K562 (cell line): Measurements from ENCODE around the gene SAT2.

Experiments
- CBFB ChIP-seq: sonication (generic); formaldehyde crosslinking; IDR thresholded peaks from 2 replicates; pipeline ENCODE4 v1.4.0; 2020; ENCODE audit warnings: mild to moderate bottlenecking, missing genetic modification reagents
- CXXC5 ChIP-seq: fragments of 250-450 bp; sonication (Bioruptor Pico); IDR thresholded peaks from 2 replicates; pipeline ENCODE4 v1.8.0; 2022; ENCODE audit warnings: inconsistent platforms, mild to moderate bottlenecking, moderate library complexity
- FOXK2 ChIP-seq, 2 experiments: fragments of 450-650 bp; IDR thresholded peaks in 1 of 2; conservative IDR thresholded peaks in 1 of 2; 2 replicates each; pipeline ENCODE4 v1.6.1; 2016; ENCODE audit warnings: low read depth in 2 of 2, mild to moderate bottlenecking in 1 of 2
- POLR2A ChIP-seq: fragments of 450-650 bp; conservative IDR thresholded peaks from 2 replicates; pipeline ENCODE4 v1.6.1; 2016
- SREBF2 ChIP-seq: sonication (generic); formaldehyde crosslinking; IDR thresholded peaks from 2 replicates; pipeline ENCODE4 v1.4.0; 2020; ENCODE audit warnings: mild to moderate bottlenecking, missing genetic modification reagents
- TF ChIP-seq, protein P1 (sequence below): fragments of 450-650 bp; IDR thresholded peaks from 2 replicates; pipeline ENCODE4 v1.6.1; 2016
- TF ChIP-seq, protein P2 (sequence below), 2 experiments: fragments of 450-650 bp in 1 of 2; sonication (generic) in 1 of 2; formaldehyde crosslinking in 1 of 2; IDR thresholded peaks in 1 of 2; conservative IDR thresholded peaks in 1 of 2; 2 replicates each; pipeline versions ENCODE4 v1.6.1 to v1.8.1; 2016 to 2023; ENCODE audit warnings: mild to moderate bottlenecking in 2 of 2, moderate library complexity in 2 of 2, inconsistent platforms in 1 of 2, missing genetic modification reagents in 1 of 2
- TF ChIP-seq, protein P3 (sequence below), 3 experiments: IDR thresholded peaks in 2 of 3; conservative IDR thresholded peaks in 1 of 3; 2 replicates each; pipeline ENCODE4 v1.5.1; 2011 to 2012; ENCODE audit warnings: low read length in 3 of 3, mild to moderate bottlenecking in 3 of 3, control low read depth in 2 of 3, improper control_type of control experiment in 1 of 3, inconsistent platforms in 1 of 3, low read depth in 1 of 3, mixed read lengths in 1 of 3, moderate library complexity in 1 of 3; ENCODE audit not compliant: insufficient read depth in 2 of 3
- TF ChIP-seq, protein P4 (sequence below), 2 experiments: IDR thresholded peaks; 2 replicates each; pipeline ENCODE4 v1.6.1; 2011; ENCODE audit warnings: borderline replicate concordance in 1 of 2, control low read depth in 1 of 2, low read depth in 1 of 2, low read length in 1 of 2, mild to moderate bottlenecking in 1 of 2, mixed read lengths in 1 of 2, moderate library complexity in 1 of 2; ENCODE audit not compliant: insufficient read depth in 1 of 2, insufficient read length in 1 of 2, poor library complexity in 1 of 2, severe bottlenecking in 1 of 2; ENCODE audit errors: extremely low read depth in 1 of 2
- TF ChIP-seq, protein P5 (sequence below): fragments of 250-450 bp; sonication (Bioruptor Pico); IDR thresholded peaks from 2 replicates; pipeline ENCODE4 v1.5.0; 2021

DNA sequence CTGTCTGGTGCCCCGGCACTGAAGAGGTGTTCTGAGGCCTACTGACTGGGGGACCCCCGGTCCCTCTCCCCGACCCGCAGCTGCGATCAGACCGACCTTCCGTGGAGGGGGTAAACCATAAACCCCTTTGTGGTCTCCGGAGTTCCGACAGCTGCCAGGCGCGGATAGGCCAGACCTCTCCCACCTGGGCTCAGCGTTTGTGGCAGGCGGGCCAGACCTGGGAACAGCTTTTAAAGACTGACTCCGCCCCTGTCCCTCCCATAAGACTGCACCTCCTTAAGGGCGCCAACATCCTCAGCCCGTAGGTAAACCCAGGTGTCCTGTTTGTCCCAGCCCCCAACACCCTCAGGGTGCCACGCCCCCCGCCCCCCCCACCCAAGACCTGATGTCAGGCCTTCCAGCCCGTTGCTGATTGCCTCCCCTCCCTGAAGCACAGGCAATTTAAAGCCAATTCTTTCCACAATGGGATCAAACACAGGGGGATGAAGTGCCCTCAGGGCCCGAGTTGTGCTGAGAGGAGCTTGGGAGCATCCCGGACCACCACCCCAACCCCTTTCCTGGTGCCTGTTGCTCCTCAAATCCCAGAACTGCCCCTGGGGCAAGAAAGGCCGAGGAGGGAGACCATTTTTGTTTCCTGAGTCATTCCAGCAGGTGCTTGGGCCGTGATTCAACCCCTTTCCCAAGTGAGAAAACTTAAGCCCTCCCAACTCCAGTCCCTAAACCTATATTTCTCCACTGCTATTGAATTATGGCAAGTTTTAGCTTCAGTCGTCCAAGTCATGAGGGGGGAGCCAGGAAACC is 37.5 kb downstream of the SAT2 start, which contains the start of gene SOX15:
- TF ChIP-seq CXXC5 (CRISPR knock-in tag) (no peak), POLR2A (no peak; the same call in 1 of the 2 replicates), CBFB (CRISPR knock-in tag) (no peak), FOXK2 (conservative IDR thresholded peaks at IDR 0.05 in 1 of 2, IDR thresholded peaks at IDR 0.05 in 1 of 2; ENCODE audit: low read depth in 2 of 2) (no peak), SREBF2 (CRISPR knock-in tag) (no peak)
- TF ChIP-seq, protein P1, sequence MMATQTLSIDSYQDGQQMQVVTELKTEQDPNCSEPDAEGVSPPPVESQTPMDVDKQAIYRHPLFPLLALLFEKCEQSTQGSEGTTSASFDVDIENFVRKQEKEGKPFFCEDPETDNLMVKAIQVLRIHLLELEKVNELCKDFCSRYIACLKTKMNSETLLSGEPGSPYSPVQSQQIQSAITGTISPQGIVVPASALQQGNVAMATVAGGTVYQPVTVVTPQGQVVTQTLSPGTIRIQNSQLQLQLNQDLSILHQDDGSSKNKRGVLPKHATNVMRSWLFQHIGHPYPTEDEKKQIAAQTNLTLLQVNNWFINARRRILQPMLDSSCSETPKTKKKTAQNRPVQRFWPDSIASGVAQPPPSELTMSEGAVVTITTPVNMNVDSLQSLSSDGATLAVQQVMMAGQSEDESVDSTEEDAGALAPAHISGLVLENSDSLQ: no peak
- TF ChIP-seq, protein P2, sequence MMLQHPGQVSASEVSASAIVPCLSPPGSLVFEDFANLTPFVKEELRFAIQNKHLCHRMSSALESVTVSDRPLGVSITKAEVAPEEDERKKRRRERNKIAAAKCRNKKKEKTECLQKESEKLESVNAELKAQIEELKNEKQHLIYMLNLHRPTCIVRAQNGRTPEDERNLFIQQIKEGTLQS (IDR thresholded peaks at IDR 0.05): no peak
- TF ChIP-seq, protein P2 (CRISPR knock-in tag; conservative IDR thresholded peaks at IDR 0.05): no peak
- TF ChIP-seq, protein P3, sequence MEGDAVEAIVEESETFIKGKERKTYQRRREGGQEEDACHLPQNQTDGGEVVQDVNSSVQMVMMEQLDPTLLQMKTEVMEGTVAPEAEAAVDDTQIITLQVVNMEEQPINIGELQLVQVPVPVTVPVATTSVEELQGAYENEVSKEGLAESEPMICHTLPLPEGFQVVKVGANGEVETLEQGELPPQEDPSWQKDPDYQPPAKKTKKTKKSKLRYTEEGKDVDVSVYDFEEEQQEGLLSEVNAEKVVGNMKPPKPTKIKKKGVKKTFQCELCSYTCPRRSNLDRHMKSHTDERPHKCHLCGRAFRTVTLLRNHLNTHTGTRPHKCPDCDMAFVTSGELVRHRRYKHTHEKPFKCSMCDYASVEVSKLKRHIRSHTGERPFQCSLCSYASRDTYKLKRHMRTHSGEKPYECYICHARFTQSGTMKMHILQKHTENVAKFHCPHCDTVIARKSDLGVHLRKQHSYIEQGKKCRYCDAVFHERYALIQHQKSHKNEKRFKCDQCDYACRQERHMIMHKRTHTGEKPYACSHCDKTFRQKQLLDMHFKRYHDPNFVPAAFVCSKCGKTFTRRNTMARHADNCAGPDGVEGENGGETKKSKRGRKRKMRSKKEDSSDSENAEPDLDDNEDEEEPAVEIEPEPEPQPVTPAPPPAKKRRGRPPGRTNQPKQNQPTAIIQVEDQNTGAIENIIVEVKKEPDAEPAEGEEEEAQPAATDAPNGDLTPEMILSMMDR (IDR thresholded peaks at IDR 0.05 in 2 of 3, conservative IDR thresholded peaks at IDR 0.05 in 1 of 3; ENCODE audit: insufficient read depth in 2 of 3, low read depth in 1 of 3, low read length in 3 of 3): no peak
- TF ChIP-seq, protein P4, sequence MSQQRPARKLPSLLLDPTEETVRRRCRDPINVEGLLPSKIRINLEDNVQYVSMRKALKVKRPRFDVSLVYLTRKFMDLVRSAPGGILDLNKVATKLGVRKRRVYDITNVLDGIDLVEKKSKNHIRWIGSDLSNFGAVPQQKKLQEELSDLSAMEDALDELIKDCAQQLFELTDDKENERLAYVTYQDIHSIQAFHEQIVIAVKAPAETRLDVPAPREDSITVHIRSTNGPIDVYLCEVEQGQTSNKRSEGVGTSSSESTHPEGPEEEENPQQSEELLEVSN (IDR thresholded peaks at IDR 0.05; ENCODE audit: borderline replicate concordance in 1 of 2, extremely low read depth in 1 of 2, insufficient read depth in 1 of 2, insufficient read length in 1 of 2, low read depth in 1 of 2, low read length in 1 of 2, poor library complexity in 1 of 2, severe bottlenecking in 1 of 2): no peak
- TF ChIP-seq, protein P5, sequence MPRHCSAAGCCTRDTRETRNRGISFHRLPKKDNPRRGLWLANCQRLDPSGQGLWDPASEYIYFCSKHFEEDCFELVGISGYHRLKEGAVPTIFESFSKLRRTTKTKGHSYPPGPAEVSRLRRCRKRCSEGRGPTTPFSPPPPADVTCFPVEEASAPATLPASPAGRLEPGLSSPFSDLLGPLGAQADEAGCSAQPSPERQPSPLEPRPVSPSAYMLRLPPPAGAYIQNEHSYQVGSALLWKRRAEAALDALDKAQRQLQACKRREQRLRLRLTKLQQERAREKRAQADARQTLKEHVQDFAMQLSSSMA (CRISPR knock-in tag): no peak
